Measurements from ENCODE around the gene MIOX.
A peak's percentile ranks its signal among the peaks of the same experiment; 100 is the strongest.
"Not testable (repeated sequence)": the region's sequence is repeated elsewhere in the genome, so short reads cannot be mapped to it uniquely, and the experiment has no call there.

The MIOX gene

DNA sequence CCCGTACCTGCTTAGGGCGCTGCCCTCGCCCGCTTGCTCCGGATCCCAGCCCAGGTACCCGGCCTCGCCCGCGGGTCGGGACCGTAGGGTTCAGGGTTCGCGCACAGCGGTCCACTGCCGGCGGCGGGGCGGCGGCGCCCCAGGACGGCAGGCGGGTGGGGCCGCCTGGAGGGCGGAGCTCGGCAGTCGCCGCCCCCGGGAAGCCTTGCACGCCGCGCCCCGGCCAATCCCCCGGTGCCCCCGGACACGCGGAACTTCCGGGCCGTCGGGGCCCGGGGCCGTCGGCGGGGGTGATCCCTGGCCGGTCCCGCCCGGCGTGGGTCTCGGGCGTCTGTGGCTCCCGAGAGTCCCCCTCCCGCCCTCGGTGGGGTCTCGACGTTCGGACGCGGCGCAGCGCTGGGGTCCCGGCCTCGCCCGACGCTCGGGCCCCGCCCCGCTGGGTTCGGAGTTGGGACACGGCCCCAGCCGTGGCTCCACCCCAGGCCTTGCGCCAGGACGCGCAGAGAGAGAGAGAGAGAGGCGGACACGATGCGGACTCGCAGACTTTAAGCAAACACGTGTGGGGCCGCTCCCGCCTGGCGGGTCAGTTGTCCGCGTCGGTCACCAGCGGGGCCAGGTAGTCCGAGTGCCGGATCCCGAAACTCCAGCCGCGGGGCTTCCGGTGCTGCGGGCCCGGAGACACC is 43.4 kb downstream of the MIOX start, which contains the start of gene TYMP:
Gene TYMP (minus strand): TSS at position 116 of the 683 bp plus-strand sequence. CDS start 303 bp downstream, outside the sequence.
- H3K4me3 ChIP-seq (replicated peaks; ENCODE audit: low read depth, low read length), result peak within 1 kb of the TSS; percentile 43
- TF ChIP-seq, protein P1, sequence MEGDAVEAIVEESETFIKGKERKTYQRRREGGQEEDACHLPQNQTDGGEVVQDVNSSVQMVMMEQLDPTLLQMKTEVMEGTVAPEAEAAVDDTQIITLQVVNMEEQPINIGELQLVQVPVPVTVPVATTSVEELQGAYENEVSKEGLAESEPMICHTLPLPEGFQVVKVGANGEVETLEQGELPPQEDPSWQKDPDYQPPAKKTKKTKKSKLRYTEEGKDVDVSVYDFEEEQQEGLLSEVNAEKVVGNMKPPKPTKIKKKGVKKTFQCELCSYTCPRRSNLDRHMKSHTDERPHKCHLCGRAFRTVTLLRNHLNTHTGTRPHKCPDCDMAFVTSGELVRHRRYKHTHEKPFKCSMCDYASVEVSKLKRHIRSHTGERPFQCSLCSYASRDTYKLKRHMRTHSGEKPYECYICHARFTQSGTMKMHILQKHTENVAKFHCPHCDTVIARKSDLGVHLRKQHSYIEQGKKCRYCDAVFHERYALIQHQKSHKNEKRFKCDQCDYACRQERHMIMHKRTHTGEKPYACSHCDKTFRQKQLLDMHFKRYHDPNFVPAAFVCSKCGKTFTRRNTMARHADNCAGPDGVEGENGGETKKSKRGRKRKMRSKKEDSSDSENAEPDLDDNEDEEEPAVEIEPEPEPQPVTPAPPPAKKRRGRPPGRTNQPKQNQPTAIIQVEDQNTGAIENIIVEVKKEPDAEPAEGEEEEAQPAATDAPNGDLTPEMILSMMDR (IDR thresholded peaks at IDR 0.05; ENCODE audit: low read depth, low read length, missing control alignments), result no peak
- DNase-seq (ENCODE audit: extremely low read depth, low read depth), result no peak

DNA sequence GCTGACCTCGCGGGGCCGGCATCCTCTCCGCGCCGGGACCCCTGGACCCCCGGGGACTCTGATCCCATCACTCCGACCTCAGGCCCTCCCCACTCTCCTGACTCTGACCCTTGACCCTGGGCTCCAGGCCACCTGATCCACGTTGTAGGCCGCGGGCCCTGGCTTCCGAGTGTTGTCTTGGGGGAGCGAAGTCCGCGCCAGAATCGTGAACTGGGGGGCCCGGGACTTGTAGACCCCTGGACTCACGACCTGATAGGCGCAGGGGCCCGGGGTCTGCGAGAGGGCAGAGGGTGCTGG is 43.9 kb downstream of the MIOX start:
- peak overlapping the region; percentile 43 for H3K4me3 ChIP-seq (replicated peaks; ENCODE audit: low read depth, low read length)
- DNase-seq (ENCODE audit: extremely low read depth, low read depth), result no peak
- TF ChIP-seq, protein P1 (IDR thresholded peaks at IDR 0.05; ENCODE audit: low read depth, low read length, missing control alignments), result no peak

DNA sequence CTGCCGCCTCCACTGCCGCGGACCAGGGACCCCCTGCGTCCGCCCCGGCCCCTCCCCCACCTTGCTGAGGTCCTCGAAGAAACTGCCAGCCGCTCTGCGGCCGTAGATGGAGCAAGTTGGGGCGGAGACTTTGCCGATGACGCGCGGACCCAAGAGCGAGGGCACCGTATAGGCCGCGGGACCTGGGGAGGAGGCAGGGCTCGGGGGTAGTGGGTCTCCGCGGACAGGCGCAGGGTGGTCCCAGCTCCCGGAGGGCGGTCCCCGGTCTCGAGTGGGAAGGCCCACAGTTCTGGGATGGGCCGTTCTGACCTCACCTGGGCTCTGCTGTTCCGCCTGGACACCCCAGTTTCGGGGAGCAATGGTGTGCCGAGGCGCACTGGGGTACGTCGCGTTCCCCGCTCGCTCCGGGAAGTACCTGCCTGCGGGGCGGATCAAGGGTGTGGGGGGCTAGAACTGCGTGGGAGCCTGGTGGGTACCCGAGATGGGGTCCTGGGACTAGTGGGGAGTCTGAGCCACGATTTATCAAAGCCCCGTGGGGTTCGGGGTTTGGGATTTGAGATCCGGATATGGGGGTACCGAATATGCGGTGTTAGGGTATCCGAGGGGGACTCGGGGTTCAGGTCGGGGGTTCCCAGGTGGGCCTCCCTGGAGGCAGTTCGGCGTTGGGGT is 44.4 kb downstream of the MIOX start:
- peak overlapping the region; percentile 43 for H3K4me3 ChIP-seq (replicated peaks; ENCODE audit: low read depth, low read length)
- TF ChIP-seq, protein P1 (IDR thresholded peaks at IDR 0.05; ENCODE audit: low read depth, low read length, missing control alignments), result no peak
- no peak for DNase-seq (ENCODE audit: extremely low read depth, low read depth)

DNA sequence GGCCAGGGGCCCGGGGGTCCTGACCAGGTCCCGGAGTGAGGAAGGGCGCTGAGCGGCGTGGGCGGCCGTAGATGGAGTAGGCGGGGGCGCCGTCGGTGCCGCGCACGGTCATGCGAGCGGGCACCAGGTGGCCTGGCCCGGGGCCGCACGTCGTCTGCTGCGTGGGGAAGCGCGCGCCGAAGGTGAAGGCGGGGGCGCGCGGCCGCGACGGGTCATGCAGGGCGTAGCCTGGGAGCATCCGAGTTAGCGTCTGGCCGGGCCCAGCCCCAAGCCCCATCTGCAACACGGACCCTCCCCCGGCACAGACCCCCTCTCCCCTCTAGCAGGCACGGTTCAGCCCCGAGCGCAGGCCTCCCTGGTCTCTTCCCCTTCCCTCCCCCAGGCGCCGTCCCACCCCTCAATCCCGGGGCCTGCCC is 44.9 kb downstream of the MIOX start:
- TF ChIP-seq, protein P1 (IDR thresholded peaks at IDR 0.05; ENCODE audit: low read depth, low read length, missing control alignments), result no peak
- H3K4me3 ChIP-seq (replicated peaks; ENCODE audit: low read depth, low read length), result peak overlapping the region; percentile 43
- DNase-seq (ENCODE audit: extremely low read depth, low read depth), result no peak

DNA sequence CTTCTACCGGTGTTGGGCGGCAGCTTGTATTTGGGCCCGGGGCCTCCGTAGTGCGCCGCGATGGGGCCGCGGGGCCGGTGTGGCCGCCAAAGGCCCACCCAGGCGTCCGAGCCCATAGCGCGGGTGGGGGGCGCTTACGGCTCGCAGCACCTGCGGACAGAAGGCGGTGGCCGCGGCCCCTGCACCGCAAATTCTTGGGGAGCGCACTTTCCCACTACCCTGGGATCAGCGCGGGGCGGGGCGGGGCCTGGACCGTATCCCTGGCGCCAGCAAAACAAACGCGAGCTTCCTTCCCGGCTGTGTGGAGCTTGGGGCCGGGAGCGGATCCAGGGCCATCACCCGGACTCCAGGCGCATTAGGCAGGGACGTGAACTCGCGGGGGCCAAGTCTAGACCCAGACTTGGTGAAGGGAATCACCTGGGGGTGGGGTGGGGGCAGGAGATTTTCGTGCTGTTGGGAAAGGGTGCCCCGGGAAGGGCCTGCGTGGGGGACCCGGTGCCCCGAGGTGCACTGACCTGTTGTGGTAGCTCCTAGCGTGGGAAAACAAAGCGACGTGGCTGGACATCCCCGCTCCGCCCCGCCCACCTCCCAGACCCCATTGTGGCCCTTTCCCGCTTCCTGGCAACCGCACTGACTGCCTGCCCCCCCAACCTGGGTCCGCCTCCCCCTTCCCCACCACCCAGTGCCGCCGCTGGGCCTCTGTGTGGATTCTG is 45.5 kb downstream of the MIOX start:
- TF ChIP-seq, protein P1 (IDR thresholded peaks at IDR 0.05; ENCODE audit: low read depth, low read length, missing control alignments), result no peak
- peak overlapping the region; percentile 43 for H3K4me3 ChIP-seq (replicated peaks; ENCODE audit: low read depth, low read length)
- DNase-seq (ENCODE audit: extremely low read depth, low read depth), result no peak

DNA sequence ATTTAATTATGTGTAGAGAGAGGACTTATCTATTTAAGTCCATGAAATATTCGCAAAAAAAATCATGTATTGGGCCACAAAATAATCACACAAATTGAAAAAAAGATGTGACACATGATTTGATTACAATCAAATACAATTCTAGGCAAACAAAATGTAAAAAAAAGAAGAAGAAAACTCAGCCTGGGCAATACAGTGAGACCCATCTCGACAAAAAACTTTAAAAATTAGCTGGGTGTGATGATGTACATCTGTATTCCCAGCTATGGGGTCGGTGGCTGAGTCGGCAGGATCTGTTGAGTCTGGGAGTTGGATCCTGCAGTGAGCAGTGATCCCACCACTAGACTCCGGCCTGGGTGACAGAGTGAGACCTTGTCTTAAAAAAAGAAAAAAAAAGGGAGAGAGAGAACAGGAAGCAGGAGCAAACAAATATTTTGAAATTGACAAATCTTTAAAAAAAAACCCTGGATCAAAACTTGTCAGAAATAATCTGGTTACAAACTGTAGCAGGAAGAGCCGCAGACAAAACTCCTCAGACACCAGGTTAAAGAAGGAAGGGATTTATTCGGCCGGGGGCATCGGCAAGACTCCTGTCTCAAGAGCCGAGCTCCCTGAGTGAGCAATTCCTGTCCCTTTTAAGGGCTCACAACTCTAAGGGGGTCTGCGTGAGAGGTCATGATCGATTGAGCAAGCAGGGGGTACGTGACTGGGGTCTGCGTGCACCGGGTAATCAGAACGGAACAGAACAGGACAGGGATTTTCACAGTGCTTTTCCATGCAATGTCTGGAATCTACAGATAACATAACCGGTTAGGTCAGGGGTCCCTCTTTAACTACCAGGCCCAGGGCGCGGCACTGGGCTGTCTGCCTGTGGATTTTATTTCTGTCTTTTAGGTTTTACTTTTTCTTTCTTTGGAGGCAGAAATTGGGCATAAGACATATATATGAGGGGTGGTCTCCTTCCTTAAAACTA is 46.5 kb downstream of the MIOX start:
- H3K4me3 ChIP-seq (replicated peaks; ENCODE audit: low read depth, low read length), result no peak overlapping the region
- DNase-seq (ENCODE audit: extremely low read depth, low read depth), result no peak
- TF ChIP-seq, protein P1 (IDR thresholded peaks at IDR 0.05; ENCODE audit: low read depth, low read length, missing control alignments), result no peak

DNA sequence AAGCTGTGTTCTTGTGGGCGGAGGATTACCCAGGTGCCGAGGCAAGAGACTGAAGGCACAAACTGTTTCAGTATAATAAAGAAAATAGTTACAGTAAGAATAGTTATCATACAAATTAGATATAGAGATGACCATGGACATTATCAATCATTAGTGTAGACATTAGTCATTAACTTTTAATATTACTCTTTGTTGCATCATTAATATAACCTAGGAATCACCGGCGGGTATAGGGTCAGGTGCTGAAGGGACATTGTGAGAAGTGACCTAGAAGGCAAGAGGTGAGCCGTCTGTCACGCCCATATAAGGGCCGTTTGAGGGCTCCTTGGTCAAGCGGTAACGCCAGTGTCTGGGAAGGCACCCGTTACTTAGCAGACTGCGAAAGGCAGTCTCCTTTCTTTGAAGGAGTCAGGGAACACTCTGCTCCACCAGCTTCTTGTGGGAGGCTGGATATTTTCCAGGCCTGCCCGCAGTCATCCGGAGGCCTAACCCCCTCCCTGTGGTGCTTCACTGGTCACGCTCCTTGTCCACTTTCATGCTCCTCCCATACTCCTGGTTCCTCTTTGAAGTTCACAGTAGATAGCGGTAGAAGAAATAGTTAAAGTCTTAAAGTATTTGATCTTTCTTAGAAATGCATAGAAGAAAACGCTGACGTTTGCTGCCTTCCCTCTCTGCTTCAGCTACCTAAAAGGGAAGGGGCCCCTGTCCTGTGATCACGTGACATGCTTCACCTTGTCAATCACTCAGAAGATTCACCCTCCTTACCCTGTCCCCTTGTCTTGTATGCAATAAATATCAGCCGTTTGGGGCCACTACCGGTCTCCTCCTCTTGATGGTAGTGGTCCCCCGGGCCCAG is 47.4 kb downstream of the MIOX start:
- DNase-seq (ENCODE audit: extremely low read depth, low read depth); H3K4me3 ChIP-seq (replicated peaks; ENCODE audit: low read depth, low read length): not testable (repeated sequence)

All from HFF-Myc (cell line).